Right forelimb (tissue), 1 donor: Measurements from ENCODE around the gene LATS2.

Experiments used
- DNase-seq: peaks from one replicate; pipeline ENCODE4 v3.0.0-alpha.2; 2018

LATS2 gene

GRCh38 chr13:21061029-21061763 is at the start of gene LATS2:
Gene LATS2, minus strand, starts transcription at chr13:21061586. Its CDS starts 15,560 bp downstream, at chr13:21046026.
- peak; percentile 98 for DNase-seq

GRCh38 chr13:21109168-21109567 is 47.8 kb upstream of the LATS2 start:
- DNase-seq, result no peak

GRCh38 chr13:21106089-21106488 is 44.7 kb upstream of the LATS2 start:
- no peak for DNase-seq

GRCh38 chr13:21104199-21105019 is 43.0 kb upstream of the LATS2 start:
- DNase-seq, result no peak

- DNase-seq, result no peak
Measured at GRCh38 chr13:21101865-21102576, 40.6 kb upstream of the LATS2 start.

- no peak for DNase-seq
Measured at GRCh38 chr13:21100994-21101757, 39.8 kb upstream of the LATS2 start.

GRCh38 chr13:21100211-21100610 is 38.8 kb upstream of the LATS2 start:
- no peak for DNase-seq

GRCh38 chr13:21095311-21095710 is 33.9 kb upstream of the LATS2 start:
- DNase-seq, result no peak

GRCh38 chr13:21089830-21090229 is 28.4 kb upstream of the LATS2 start:
- no peak for DNase-seq

- no peak for DNase-seq
Measured at GRCh38 chr13:21088534-21088933, 27.1 kb upstream of the LATS2 start.

- no peak for DNase-seq
Measured at GRCh38 chr13:21086929-21087328, 25.5 kb upstream of the LATS2 start.

- no peak for DNase-seq
Measured at GRCh38 chr13:21081926-21082325, 20.5 kb upstream of the LATS2 start.

GRCh38 chr13:21080593-21080891 is 19.2 kb upstream of the LATS2 start:
- DNase-seq, result no peak

GRCh38 chr13:21079761-21080592 is 18.6 kb upstream of the LATS2 start:
- DNase-seq, result no peak

- no peak for DNase-seq
Measured at GRCh38 chr13:21079221-21079620, 17.8 kb upstream of the LATS2 start.

- no peak for DNase-seq
Measured at GRCh38 chr13:21078501-21078900, 17.1 kb upstream of the LATS2 start.

- DNase-seq, result no peak
Measured at GRCh38 chr13:21077788-21078353, 16.5 kb upstream of the LATS2 start.

GRCh38 chr13:21077076-21077787 is 15.8 kb upstream of the LATS2 start:
- DNase-seq, result no peak

- DNase-seq, result no peak
Measured at GRCh38 chr13:21076253-21076652, 14.9 kb upstream of the LATS2 start.

- peak; percentile 72 for DNase-seq
Measured at GRCh38 chr13:21075379-21076249, 14.2 kb upstream of the LATS2 start.
